22Rv1 (cell line): ENCODE measurements around the gene NLRP12.

Source experiments
- H3K27ac ChIP-seq: fragments of 450-650 bp; 2 replicates; pipeline ENCODE4 v1.5.1; 2017
- ZFX ChIP-seq: fragments of 450-650 bp; IDR thresholded peaks from 2 replicates; pipeline ENCODE4 v1.6.1; 2017; ENCODE audit warnings: antibody characterized with exemption, borderline replicate concordance
- TF ChIP-seq, protein P1 (sequence below): fragments of 450-650 bp; IDR thresholded peaks from 2 replicates; pipeline ENCODE4 v1.5.1; 2017; ENCODE audit warnings: mild to moderate bottlenecking

The NLRP12 gene

DNA sequence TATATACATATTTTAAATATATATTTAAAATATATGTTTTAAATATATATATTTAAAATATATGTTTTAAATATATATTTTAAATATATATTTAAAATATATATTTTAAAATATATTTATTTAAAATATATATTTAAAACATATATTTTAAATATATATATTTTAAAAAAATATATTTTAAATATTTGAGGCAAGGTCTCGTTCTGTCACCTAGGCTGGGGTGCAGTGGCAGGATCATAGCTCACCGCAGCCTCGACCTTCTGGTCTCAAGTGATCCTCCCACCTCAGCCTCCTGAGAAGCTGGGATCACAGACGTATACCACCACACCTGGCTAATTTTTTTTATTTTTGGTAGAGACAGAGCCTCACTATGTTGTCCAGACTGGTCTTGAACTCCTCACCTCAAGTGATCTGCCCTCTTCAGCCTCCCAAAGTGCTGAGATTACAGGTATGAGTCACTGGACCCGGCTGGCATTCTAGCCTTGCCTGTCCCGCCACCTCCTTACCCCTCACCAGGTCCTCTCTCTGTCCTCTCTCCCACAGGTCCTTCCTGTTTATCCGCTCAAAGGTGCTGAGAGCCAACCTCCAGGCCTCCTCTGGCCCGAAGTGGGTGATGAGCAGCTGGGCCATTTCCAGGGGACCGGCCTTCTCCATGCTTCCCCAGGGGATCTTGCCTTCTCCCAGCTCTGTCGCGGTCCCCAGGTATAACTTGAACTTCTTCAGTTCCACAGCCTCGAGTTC, 564 bp downstream of the NLRP12 start:
- H3K27ac ChIP-seq = no peak overlapping the region
- TF ChIP-seq, protein P1, sequence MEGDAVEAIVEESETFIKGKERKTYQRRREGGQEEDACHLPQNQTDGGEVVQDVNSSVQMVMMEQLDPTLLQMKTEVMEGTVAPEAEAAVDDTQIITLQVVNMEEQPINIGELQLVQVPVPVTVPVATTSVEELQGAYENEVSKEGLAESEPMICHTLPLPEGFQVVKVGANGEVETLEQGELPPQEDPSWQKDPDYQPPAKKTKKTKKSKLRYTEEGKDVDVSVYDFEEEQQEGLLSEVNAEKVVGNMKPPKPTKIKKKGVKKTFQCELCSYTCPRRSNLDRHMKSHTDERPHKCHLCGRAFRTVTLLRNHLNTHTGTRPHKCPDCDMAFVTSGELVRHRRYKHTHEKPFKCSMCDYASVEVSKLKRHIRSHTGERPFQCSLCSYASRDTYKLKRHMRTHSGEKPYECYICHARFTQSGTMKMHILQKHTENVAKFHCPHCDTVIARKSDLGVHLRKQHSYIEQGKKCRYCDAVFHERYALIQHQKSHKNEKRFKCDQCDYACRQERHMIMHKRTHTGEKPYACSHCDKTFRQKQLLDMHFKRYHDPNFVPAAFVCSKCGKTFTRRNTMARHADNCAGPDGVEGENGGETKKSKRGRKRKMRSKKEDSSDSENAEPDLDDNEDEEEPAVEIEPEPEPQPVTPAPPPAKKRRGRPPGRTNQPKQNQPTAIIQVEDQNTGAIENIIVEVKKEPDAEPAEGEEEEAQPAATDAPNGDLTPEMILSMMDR = no peak
- TF ChIP-seq ZFX = no peak

DNA sequence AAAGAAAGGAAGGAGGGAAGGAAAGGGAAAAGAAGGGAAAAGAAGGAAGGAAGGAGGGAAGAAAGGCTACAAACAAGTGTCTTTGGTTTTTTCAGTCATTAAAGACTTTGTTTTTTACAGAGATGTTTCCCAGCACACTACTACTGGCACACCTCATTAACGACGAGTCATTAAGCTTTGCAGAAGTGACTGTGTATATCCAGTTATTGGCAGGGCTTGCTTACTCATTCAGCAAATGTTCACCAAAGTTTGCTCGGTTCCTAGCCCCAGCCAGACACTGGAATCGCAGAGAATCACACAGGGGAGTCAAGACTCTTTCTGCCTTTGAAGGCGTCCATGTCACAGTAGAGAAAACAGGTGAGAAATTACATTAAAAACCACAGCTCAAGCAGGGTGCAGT, 4.3 kb downstream of the NLRP12 start:
- no peak overlapping the region for H3K27ac ChIP-seq
- TF ChIP-seq, protein P1 = no peak
- no peak for TF ChIP-seq ZFX

DNA sequence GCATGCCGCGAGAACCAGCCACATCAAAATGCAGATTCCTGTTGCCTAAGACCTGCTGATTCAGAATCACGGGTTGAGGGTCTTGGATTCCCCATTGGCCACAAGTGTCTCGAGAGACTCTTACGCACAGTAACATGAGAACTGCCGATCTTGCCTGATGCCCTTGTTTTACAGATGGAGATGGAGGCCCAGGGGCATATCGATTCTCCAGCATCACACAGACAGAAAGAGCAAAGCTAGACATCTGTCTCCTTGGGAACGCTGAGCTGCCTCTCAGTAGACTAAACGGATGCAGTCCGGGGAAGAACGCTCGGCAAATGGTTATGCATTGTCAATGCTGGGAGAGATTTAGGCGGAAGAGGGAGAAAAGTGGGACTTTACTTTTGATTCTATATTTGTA, 5.4 kb downstream of the NLRP12 start:
- no peak for TF ChIP-seq ZFX
- TF ChIP-seq, protein P1 = no peak
- H3K27ac ChIP-seq = no peak overlapping the region

DNA sequence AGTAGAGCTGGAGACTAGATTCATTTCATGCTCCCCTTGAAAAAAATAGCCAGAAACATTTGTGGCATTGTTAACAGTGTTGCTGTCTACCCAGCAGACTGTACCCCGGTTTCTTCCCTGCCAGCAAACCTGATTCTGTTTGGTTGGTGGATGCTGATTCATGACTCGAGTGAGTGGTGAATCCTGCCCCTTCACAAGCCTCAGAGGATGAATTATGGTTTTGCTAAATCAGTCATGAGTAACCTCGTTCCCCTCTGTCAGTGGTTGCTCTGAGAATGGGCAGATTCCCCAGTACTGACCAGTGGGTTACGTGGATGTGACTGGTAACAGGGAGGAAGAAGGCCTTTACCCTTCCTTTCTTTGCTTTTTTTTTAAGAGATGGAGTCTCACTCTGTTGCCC, 10.1 kb downstream of the NLRP12 start:
- no peak overlapping the region for H3K27ac ChIP-seq
- TF ChIP-seq, protein P1 = no peak
- TF ChIP-seq ZFX = no peak

DNA sequence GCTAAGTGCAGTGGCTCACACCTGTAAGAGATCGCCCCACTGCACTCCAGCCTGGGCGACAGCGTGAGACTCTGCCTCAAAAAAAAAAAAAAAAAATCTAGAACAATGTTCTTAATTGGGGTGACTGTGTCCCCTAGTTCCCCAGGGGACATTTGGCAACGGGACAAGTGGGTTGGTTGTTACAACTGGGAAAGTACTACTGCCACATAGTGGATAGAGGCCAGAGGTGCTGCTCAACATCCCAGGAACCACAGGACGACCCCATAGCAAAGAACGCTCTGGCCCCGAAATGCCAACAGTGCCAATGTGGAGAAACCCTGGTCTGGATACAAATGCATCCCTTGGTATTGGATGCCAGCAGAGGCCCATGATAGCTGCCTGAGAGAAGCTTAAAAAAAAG, 11.8 kb downstream of the NLRP12 start:
- H3K27ac ChIP-seq = no peak overlapping the region
- no peak for TF ChIP-seq ZFX
- TF ChIP-seq, protein P1 = peak; percentile 11; the same call in 1 of the 2 replicates

DNA sequence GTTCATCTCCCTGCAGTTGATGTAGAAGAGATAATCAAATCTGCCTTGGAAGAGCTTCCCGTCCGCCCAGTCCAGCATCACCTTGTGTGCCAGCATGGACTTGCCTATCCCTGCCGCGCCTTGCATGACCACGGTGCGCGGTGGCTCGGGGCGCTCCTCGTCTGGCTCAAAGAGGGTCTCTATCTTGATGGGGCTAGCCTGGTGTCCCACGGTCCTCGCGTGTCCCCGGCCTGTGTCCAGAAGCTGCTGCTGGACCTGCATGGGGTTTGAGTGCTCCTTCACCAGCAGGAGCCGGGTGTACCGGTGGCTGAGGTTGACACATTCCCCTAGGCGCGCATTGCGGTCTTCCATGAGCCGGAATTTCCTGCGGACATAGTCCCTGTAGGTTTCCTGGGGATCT, 13.2 kb downstream of the NLRP12 start:
- TF ChIP-seq, protein P1 = no peak
- TF ChIP-seq ZFX = no peak
- no peak overlapping the region for H3K27ac ChIP-seq

DNA sequence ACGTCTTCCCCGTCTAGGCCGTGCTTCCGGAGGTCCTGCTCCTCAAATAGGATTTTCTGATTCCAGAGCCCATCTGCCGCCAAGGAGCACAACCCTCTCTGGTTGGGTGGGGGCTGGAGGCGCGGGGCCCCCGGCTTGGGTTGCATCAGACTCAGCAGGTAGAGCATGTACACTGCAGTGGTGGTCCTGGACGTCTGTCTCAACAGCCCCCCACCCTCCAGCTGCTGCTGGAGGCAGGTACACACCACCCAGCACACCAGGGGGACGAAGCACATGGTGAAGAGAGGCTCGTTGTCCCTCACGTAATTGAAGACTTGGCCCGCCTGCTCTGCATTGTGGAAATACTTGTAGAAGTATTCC, 13.9 kb downstream of the NLRP12 start:
- TF ChIP-seq, protein P1 = no peak
- no peak overlapping the region for H3K27ac ChIP-seq
